HL-60 (cell line): ENCODE data around the gene LINGO1.

ENCODE experiments used
- POLR2AphosphoS5 ChIP-seq: IDR thresholded peaks from 2 replicates; pipeline ENCODE4 v1.6.1; 2012; ENCODE audit warnings: low read depth
- TF ChIP-seq, protein P1 (sequence below): IDR thresholded peaks from one replicate; pipeline ENCODE4 v1.5.1; 2011; ENCODE audit warnings: low read length, control low read depth, inconsistent platforms; ENCODE audit not compliant: insufficient read depth

DNA sequence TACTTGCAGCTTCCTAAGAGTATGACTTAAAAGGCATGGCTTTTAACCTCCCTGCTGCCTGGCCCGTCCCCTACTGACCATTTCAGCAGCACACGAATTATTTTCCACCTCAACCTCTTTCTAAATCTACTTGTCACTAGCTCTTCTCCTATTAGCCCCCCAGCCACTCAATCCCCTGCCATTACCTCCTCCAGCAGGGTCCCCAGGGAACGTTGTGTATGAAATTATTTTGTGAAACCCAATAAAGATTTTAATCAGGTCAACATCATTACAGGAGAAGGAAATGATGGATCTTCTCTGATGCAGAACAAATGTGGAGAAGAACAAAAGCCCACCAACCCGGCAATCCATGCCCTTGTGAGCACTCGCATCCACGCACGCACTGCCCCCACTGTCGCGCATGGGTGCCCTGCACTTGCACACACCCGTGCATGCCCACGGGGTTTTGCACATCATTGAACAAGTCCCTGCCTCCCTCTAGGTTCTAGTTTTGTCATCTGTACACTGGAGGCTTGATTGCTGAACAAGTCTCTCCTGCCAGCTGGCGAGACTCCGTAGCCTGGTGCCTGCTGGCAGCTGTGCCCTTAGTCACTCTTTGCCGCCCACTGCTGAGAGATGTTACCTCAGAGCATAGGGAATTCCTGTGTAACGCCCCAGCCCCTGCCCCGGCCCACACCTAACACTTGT lies 51.6 kb downstream of the LINGO1 start:
- TF ChIP-seq, protein P1, sequence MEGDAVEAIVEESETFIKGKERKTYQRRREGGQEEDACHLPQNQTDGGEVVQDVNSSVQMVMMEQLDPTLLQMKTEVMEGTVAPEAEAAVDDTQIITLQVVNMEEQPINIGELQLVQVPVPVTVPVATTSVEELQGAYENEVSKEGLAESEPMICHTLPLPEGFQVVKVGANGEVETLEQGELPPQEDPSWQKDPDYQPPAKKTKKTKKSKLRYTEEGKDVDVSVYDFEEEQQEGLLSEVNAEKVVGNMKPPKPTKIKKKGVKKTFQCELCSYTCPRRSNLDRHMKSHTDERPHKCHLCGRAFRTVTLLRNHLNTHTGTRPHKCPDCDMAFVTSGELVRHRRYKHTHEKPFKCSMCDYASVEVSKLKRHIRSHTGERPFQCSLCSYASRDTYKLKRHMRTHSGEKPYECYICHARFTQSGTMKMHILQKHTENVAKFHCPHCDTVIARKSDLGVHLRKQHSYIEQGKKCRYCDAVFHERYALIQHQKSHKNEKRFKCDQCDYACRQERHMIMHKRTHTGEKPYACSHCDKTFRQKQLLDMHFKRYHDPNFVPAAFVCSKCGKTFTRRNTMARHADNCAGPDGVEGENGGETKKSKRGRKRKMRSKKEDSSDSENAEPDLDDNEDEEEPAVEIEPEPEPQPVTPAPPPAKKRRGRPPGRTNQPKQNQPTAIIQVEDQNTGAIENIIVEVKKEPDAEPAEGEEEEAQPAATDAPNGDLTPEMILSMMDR = no peak
- TF ChIP-seq POLR2AphosphoS5 = no peak
